Loucy (cell line): ENCODE measurements around the gene C1QTNF8.

Experiments
- H2AFZ ChIP-seq: fragments of 200-600 bp; sonication (generic); 2 replicates; pipeline ENCODE4 v1.6.0; 2016; ENCODE audit warnings: antibody characterized with exemption, mild to moderate bottlenecking, low read length, moderate library complexity
- H3F3A ChIP-seq: fragments of 200-600 bp; 2 replicates; pipeline ENCODE4 v1.6.0; 2016; ENCODE audit warnings: antibody characterized with exemption, low read depth, mild to moderate bottlenecking
- H3K27me3 ChIP-seq: fragments of 200-600 bp; sonication (generic); 2 replicates; pipeline ENCODE4 v1.6.1; 2014; ENCODE audit warnings: low read length, mild to moderate bottlenecking; ENCODE audit not compliant: insufficient read depth, poor library complexity, severe bottlenecking
- H3K36me3 ChIP-seq: fragments of 200-600 bp; sonication (generic); 2 replicates; pipeline ENCODE4 v1.6.1; 2016; ENCODE audit warnings: low read length; ENCODE audit not compliant: insufficient read depth
- H3K4me1 ChIP-seq: fragments of 200-600 bp; sonication (generic); 2 replicates; pipeline ENCODE4 v1.5.1; 2014; ENCODE audit warnings: low read length, mild to moderate bottlenecking; ENCODE audit not compliant: insufficient read depth, poor library complexity, severe bottlenecking
- H3K4me2 ChIP-seq: fragments of 200-600 bp; sonication (generic); 2 replicates; pipeline ENCODE4 v1.6.0; 2014; ENCODE audit warnings: antibody characterized with exemption, low read length, low read depth, mild to moderate bottlenecking; ENCODE audit not compliant: poor library complexity, severe bottlenecking
- H3K4me3 ChIP-seq: fragments of 200-600 bp; sonication (generic); 2 replicates; pipeline ENCODE4 v1.5.1; 2014; ENCODE audit warnings: low read length, mild to moderate bottlenecking, mixed read lengths; ENCODE audit not compliant: poor library complexity, severe bottlenecking
- H3K79me2 ChIP-seq: fragments of 200-600 bp; sonication (generic); 2 replicates; pipeline ENCODE4 v1.6.1; 2014; ENCODE audit warnings: low read length; ENCODE audit not compliant: insufficient read depth
- H3K9ac ChIP-seq: fragments of 200-600 bp; sonication (generic); 2 replicates; pipeline ENCODE4 v1.6.0; 2014; ENCODE audit warnings: mild to moderate bottlenecking, low read depth, low read length, moderate library complexity; ENCODE audit not compliant: poor library complexity, severe bottlenecking
- H3K9me2 ChIP-seq: fragments of 200-600 bp; sonication (generic); replicated peaks from 2 replicates; pipeline ENCODE4 v1.6.1; 2016; ENCODE audit warnings: low read depth, low read length, mixed read lengths
- H3K9me3 ChIP-seq: fragments of 200-600 bp; sonication (generic); 2 replicates; pipeline ENCODE4 v1.6.1; 2014; ENCODE audit warnings: mild to moderate bottlenecking, antibody characterized with exemption, low read length, low read depth; ENCODE audit not compliant: insufficient read depth
- H4K20me1 ChIP-seq: fragments of 200-600 bp; sonication (generic); 2 replicates; pipeline ENCODE4 v1.6.0; 2014; ENCODE audit warnings: antibody characterized with exemption, low read length, mild to moderate bottlenecking; ENCODE audit not compliant: insufficient read depth, poor library complexity, severe bottlenecking
- EZH2phosphoT487 ChIP-seq: fragments of 200-600 bp; IDR thresholded peaks from 2 replicates; pipeline ENCODE4 v1.6.1; 2018; ENCODE audit warnings: antibody characterized with exemption, mild to moderate bottlenecking, moderate library complexity, borderline replicate concordance
- TF ChIP-seq, protein P1 (sequence below): fragments of 200-600 bp; sonication (generic); conservative IDR thresholded peaks from 2 replicates; pipeline ENCODE4 v1.5.1; 2014; ENCODE audit warnings: mild to moderate bottlenecking, antibody characterized with exemption, low read length

C1QTNF8 gene

DNA sequence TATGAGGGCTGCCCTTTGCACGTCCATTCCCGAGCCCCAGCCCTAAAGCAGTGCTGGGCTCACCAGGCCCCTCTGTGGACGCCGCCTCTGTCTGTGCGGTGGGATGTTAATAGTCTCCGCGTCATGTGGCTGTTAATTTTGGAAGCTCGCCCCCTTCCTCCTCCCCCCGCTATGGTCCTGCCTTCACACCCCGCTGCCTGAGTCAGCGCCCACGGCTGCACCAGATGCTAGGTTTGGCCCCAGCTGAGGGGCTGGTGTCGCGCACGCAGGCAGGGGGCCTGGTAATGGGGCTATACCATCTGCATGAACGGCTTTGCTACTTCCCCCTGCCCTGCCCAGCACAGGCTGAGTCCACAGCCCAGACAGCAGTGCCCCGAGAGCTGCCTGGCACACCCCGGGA is 27.6 kb downstream of the C1QTNF8 start:
- no peaks in the 10 kb centered on the region for H3K36me3 ChIP-seq
- H3F3A ChIP-seq, result no peaks in the 10 kb centered on the region
- H3K4me1 ChIP-seq, result no peaks in the 10 kb centered on the region
- TF ChIP-seq, protein P1, sequence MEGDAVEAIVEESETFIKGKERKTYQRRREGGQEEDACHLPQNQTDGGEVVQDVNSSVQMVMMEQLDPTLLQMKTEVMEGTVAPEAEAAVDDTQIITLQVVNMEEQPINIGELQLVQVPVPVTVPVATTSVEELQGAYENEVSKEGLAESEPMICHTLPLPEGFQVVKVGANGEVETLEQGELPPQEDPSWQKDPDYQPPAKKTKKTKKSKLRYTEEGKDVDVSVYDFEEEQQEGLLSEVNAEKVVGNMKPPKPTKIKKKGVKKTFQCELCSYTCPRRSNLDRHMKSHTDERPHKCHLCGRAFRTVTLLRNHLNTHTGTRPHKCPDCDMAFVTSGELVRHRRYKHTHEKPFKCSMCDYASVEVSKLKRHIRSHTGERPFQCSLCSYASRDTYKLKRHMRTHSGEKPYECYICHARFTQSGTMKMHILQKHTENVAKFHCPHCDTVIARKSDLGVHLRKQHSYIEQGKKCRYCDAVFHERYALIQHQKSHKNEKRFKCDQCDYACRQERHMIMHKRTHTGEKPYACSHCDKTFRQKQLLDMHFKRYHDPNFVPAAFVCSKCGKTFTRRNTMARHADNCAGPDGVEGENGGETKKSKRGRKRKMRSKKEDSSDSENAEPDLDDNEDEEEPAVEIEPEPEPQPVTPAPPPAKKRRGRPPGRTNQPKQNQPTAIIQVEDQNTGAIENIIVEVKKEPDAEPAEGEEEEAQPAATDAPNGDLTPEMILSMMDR, result no peak
- H3K4me2 ChIP-seq, result no peak overlapping the region
- no peaks in the 10 kb centered on the region for H4K20me1 ChIP-seq
- H3K79me2 ChIP-seq, result no peaks in the 10 kb centered on the region
- no peaks in the 10 kb centered on the region for H3K27me3 ChIP-seq
- H3K9me3 ChIP-seq, result no peaks in the 10 kb centered on the region
- H3K4me3 ChIP-seq, result no peak overlapping the region
- H3K9me2 ChIP-seq, result no peaks in the 10 kb centered on the region
- no peak overlapping the region for H2AFZ ChIP-seq
- no peak overlapping the region for H3K9ac ChIP-seq

DNA sequence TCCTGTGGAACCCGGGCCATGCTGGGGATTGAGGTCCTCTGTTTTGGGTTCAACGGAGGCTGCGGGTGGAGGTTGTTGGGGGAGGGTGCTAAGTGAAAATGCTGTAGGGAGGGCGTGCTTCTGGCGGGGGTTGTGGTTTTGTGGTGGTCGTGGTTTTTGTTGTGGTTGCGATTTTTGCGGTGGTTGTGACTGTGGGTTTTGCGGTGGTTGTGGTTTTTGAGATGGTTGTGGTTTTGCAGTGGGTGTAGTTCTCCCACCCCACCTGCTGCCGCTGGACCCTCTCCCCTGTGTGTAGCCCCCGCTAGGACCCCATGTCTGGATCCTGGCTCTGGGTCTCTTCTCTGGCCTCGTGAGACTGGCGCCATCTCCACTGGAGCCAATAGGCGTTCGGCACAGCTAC is 28.4 kb downstream of the C1QTNF8 start:
- Histone ChIP-seq H3K79me2 (no peaks in the 10 kb centered on the region), H3K4me3 (no peak overlapping the region), H3F3A (no peaks in the 10 kb centered on the region), H3K9ac (no peak overlapping the region), H3K27me3 (no peaks in the 10 kb centered on the region), H3K4me1 (no peaks in the 10 kb centered on the region), H2AFZ (no peak overlapping the region), H3K9me3 (no peaks in the 10 kb centered on the region), H3K9me2 (no peaks in the 10 kb centered on the region), H3K36me3 (no peaks in the 10 kb centered on the region), H3K4me2 (no peak overlapping the region), H4K20me1 (no peaks in the 10 kb centered on the region)
- TF ChIP-seq, protein P1, result no peak
- no peak for TF ChIP-seq EZH2phosphoT487

- Histone ChIP-seq H2AFZ (no peak overlapping the region), H3K4me3 (no peak overlapping the region), H3K4me2 (no peak overlapping the region), H3K27me3 (no peaks in the 10 kb centered on the region), H3F3A (no peaks in the 10 kb centered on the region), H3K9me3 (no peaks in the 10 kb centered on the region), H3K79me2 (no peaks in the 10 kb centered on the region), H3K36me3 (no peaks in the 10 kb centered on the region), H3K9ac (no peak overlapping the region), H3K4me1 (no peaks in the 10 kb centered on the region), H3K9me2 (no peaks in the 10 kb centered on the region), H4K20me1 (no peaks in the 10 kb centered on the region)
- TF ChIP-seq, protein P1, result no peak
- TF ChIP-seq EZH2phosphoT487, result no peak
These were observed 29.4 kb downstream of the C1QTNF8 start for GRCh38 chr16:1066584-1067172.
